SH-SY5Y (cell line): ENCODE data around the gene CFAP161.

ENCODE experiments used
- GATA2 ChIP-seq: IDR thresholded peaks from 2 replicates; pipeline ENCODE4 v1.6.1; 2011; ENCODE audit warnings: mild to moderate bottlenecking, low read depth, low read length
- GATA3 ChIP-seq: IDR thresholded peaks from 2 replicates; pipeline ENCODE4 v1.6.1; 2011; ENCODE audit warnings: low read depth, mild to moderate bottlenecking, low read length, moderate library complexity

DNA sequence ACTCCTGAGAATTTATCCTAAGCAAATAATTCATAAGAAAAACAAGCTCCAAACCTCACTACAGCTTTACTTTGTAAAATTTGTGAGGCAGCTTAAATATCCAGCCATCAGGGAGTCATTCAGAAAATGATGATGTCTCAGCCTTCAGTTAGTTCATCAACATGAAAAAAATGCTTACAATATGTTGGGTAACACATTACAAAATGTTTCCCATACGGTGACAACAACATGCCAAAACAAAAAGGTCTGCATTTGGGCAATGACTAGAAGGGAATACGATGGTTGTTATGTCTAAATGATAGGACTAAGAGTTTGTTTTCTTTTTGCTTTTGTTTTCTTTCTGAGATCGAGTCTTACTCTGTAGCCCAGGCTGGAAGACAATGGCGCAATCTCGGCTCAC is 47.0 kb upstream of the CFAP161 start:
- TF ChIP-seq GATA2 (no peak), GATA3 (no peak)
